HEK293 (cell line): ENCODE results near the gene B4GALT2.
A peak's percentile ranks its signal among the peaks of the same experiment; 100 is the strongest.

Source experiments
- EGR2 ChIP-seq: fragments of 450-650 bp; formaldehyde crosslinking; IDR thresholded peaks from 2 replicates; pipeline ENCODE4 v1.5.1; 2016; ENCODE audit warnings: low read depth, missing biosample characterization, missing genetic modification characterization
- HOXD13 ChIP-seq: sonication (generic); formaldehyde crosslinking; IDR thresholded peaks from 2 replicates; pipeline ENCODE4 v1.8.0; 2022; ENCODE audit warnings: missing genetic modification reagents, borderline replicate concordance
- SETDB1 ChIP-seq: IDR thresholded peaks from one replicate; pipeline ENCODE4 v1.6.1; 2017; ENCODE audit warnings: mild to moderate bottlenecking, low read length, moderate library complexity, mixed read lengths; ENCODE audit not compliant: insufficient read length
- ZFP41 ChIP-seq: fragments of 450-650 bp; formaldehyde crosslinking; IDR thresholded peaks from 2 replicates; pipeline ENCODE4 v1.5.1; 2016; ENCODE audit warnings: missing biosample characterization, missing genetic modification characterization, borderline replicate concordance
- ZNF626 ChIP-seq: fragments of 450-650 bp; sonication (Bioruptor Pico); formaldehyde crosslinking; IDR thresholded peaks from 2 replicates; pipeline ENCODE4 v1.5.1; 2018; ENCODE audit warnings: missing biosample characterization, missing genetic modification characterization, inconsistent platforms
- ZNF670 ChIP-seq: fragments of 450-650 bp; formaldehyde crosslinking; IDR thresholded peaks from 2 replicates; pipeline ENCODE4 v1.5.1; 2016; ENCODE audit warnings: missing biosample characterization, missing genetic modification characterization, low read depth

GRCh38 chr1:43979528-43980254 lies 681 bp downstream of the B4GALT2 start:
- TF ChIP-seq SETDB1 (no peak), HOXD13 (no peak), EGR2 (peak; percentile 93), ZFP41 (tag by site-specific recombination) (no peak), ZNF626 (tag by site-specific recombination) (no peak), ZNF670 (tag by site-specific recombination) (no peak)
